ENCODE results near the gene MTARC2. TPM values are rescaled to one million over a fixed set of nuclear protein-coding genes. Genes with fewer than 3 reads are reported as not detected.

Gene MTARC2
- polyA plus RNA-seq, 1 donor (not counting 4 experiments of a cell fraction or from before 2014, with no cell fraction given) = 0.75 TPM

- Histone ChIP-seq H2AFZ (ENCODE audit: control insufficient read depth, low read length) (no peak overlapping the region), H3K4me2 (ENCODE audit: control insufficient read depth, extremely low read depth, insufficient read depth, low read depth, low read length) (no peak overlapping the region), H3K27ac (ENCODE audit: control insufficient read depth, insufficient read depth, low read length) (no peak overlapping the region), H4K20me1 (ENCODE audit: control insufficient read depth, extremely low read depth, insufficient read depth, low read length) (no peaks in the 10 kb centered on the region), H3K36me3 (ENCODE audit: control insufficient read depth in 2 of 2, extremely low read depth in 1 of 2, insufficient read depth in 2 of 2, low read length in 2 of 2) (no peaks in the 10 kb centered on the region), H3K9ac (ENCODE audit: control insufficient read depth, extremely low read depth, insufficient read depth, low read length) (no peak overlapping the region), H3K4me3 (ENCODE audit: control insufficient read depth in 2 of 3, extremely low read depth in 1 of 3, insufficient read depth in 2 of 3, low read depth in 1 of 3, low read length in 3 of 3) (no peak overlapping the region), H3K4me1 (ENCODE audit: control insufficient read depth, extremely low read depth, insufficient read depth, low read length) (peaks cover 3% of the 10 kb centered on the region), H3K79me2 (ENCODE audit: control insufficient read depth, insufficient read depth, low read length) (no peaks in the 10 kb centered on the region), H3K27me3 (ENCODE audit: control insufficient read depth, extremely low read depth, insufficient read depth, low read length) (no peaks in the 10 kb centered on the region), H3K9me3 (ENCODE audit: control insufficient read depth, low read depth, low read length) (no peaks in the 10 kb centered on the region), H3K9me1 (ENCODE audit: control insufficient read depth, extremely low read depth, insufficient read depth, low read length) (no peaks in the 10 kb centered on the region)
- TF ChIP-seq EZH2 (IDR thresholded peaks at IDR 0.05; ENCODE audit: low read length) (no peak), CTCF (optimal IDR thresholded peaks at IDR 0.05 in 1 of 3, IDR thresholded peaks at IDR 0.05 in 1 of 3, conservative IDR thresholded peaks at IDR 0.05 in 1 of 3; ENCODE audit: extremely low read depth in 1 of 3, insufficient read depth in 2 of 3, low read length in 3 of 3) (no peak)
- no peak for DNase-seq (ENCODE audit: low read depth, low spot score)
- dilution Hi-C loops (cut with MboI; ENCODE audit: extremely low pct_ligation_motif_present, low sequenced_read_pairs) = no loop called here
- no peak for FAIRE-seq
Measured at GRCh38 chr1:220746851-220747250, 1.3 kb upstream of the MTARC2 start.

GRCh38 chr1:220747437-220748088 is 559 bp upstream of the MTARC2 start:
- no peak for DNase-seq (ENCODE audit: low read depth, low spot score)
- H3K9ac ChIP-seq (ENCODE audit: control insufficient read depth, extremely low read depth, insufficient read depth, low read length) = no peak overlapping the region
- H2AFZ ChIP-seq (ENCODE audit: control insufficient read depth, low read length) = peak overlapping the region; percentile 91
- H3K36me3 ChIP-seq (ENCODE audit: control insufficient read depth in 2 of 2, extremely low read depth in 1 of 2, insufficient read depth in 2 of 2, low read length in 2 of 2) = no peaks in the 10 kb centered on the region
- peak overlapping the region; percentile 43 to 69 (median 61) for H3K4me3 ChIP-seq (ENCODE audit: control insufficient read depth in 2 of 3, extremely low read depth in 1 of 3, insufficient read depth in 2 of 3, low read depth in 1 of 3, low read length in 3 of 3)
- peak overlapping the region; percentile 84 for H3K4me2 ChIP-seq (ENCODE audit: control insufficient read depth, extremely low read depth, insufficient read depth, low read depth, low read length)
- H3K4me1 ChIP-seq (ENCODE audit: control insufficient read depth, extremely low read depth, insufficient read depth, low read length) = peaks cover 3% of the 10 kb centered on the region
- no peaks in the 10 kb centered on the region for H3K79me2 ChIP-seq (ENCODE audit: control insufficient read depth, insufficient read depth, low read length)
- H3K27me3 ChIP-seq (ENCODE audit: control insufficient read depth, extremely low read depth, insufficient read depth, low read length) = no peaks in the 10 kb centered on the region
- no peaks in the 10 kb centered on the region for H4K20me1 ChIP-seq (ENCODE audit: control insufficient read depth, extremely low read depth, insufficient read depth, low read length)
- peak; percentile 68 for TF ChIP-seq EZH2 (IDR thresholded peaks at IDR 0.05; ENCODE audit: low read length)
- no peak for TF ChIP-seq CTCF (optimal IDR thresholded peaks at IDR 0.05 in 1 of 3, IDR thresholded peaks at IDR 0.05 in 1 of 3, conservative IDR thresholded peaks at IDR 0.05 in 1 of 3; ENCODE audit: extremely low read depth in 1 of 3, insufficient read depth in 2 of 3, low read length in 3 of 3)
- no peaks in the 10 kb centered on the region for H3K9me1 ChIP-seq (ENCODE audit: control insufficient read depth, extremely low read depth, insufficient read depth, low read length)
- dilution Hi-C loops (cut with MboI; ENCODE audit: extremely low pct_ligation_motif_present, low sequenced_read_pairs) = no loop called here
- H3K9me3 ChIP-seq (ENCODE audit: control insufficient read depth, low read depth, low read length) = no peaks in the 10 kb centered on the region
- H3K27ac ChIP-seq (ENCODE audit: control insufficient read depth, insufficient read depth, low read length) = no peak overlapping the region
- FAIRE-seq = no peak

Measured in keratinocyte (primary cell).